Measurements from ENCODE around the gene OSBPL10. TPM values are rescaled to one million over a fixed set of nuclear protein-coding genes. Genes with fewer than 3 reads are reported as not detected.

The OSBPL10 gene
- total and polyA plus RNA-seq, 2 of the 8 experiments (the other 6 are each of a cell fraction or from before 2014, with no cell fraction given), result 26.2 to 86.7 TPM

- TF ChIP-seq KDM4A (IDR thresholded peaks at IDR 0.05; ENCODE audit: low read depth, low read length, severe bottlenecking) (no peak), YY1 (IDR thresholded peaks at IDR 0.05; ENCODE audit: low read depth, low read length) (no peak)
Measured at GRCh38 chr3:31952205-31952604, 28.9 kb downstream of the OSBPL10 start (continued).
